T47D (cell line): ENCODE data around the gene FAM32A.

Source experiments
- DNase-seq, 2 experiments: peaks; one replicate each; pipeline versions ENCODE4 v3.0.0 to v3.0.0-alpha.2; 2011 to 2012; ENCODE audit warnings: low read depth in 1 of 2, low spot score in 1 of 2
- JUND ChIP-seq: IDR thresholded peaks from 2 replicates; pipeline ENCODE4 v1.6.1; 2012; ENCODE audit warnings: low read depth
- in situ Hi-C: cut with HindIII; loops from 2 replicates; pipeline ENCODE4 v1.10.0; 2016; ENCODE audit warnings: low sequenced_read_pairs, low pct_unique_long_range_greater_than_20kb

The FAM32A gene

GRCh38 chr19:16207490-16208025, 22.3 kb downstream of the FAM32A start:
- TF ChIP-seq JUND, result no peak
- in situ Hi-C loops, result no loop called here
- DNase-seq, result no peak

GRCh38 chr19:16208064-16208759, 23.0 kb downstream of the FAM32A start:
- no peak for DNase-seq
- in situ Hi-C loops, result no loop called here
- no peak for TF ChIP-seq JUND

- no peak for DNase-seq
- in situ Hi-C loops, result no loop called here
- TF ChIP-seq JUND, result no peak
Measured at GRCh38 chr19:16208847-16209665, 23.8 kb downstream of the FAM32A start.

DNA sequence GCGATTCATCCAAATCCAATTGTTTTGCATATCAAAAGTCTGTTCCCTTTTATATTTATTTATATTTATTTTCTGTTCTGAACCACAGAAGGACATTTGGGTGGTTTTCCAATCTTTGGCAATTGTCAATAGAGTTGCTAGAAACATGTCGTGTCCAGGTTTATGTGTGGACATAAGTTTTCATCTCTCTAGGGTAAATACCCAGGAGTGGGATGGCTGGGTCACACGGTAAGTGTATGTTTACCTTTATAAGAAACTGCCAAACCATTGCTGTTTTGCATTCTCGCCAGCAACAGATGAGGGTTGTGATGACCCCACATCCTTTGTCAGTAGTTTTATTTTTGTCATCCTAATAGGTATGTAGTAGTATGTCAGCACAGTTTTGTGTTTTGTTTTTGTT, 25.0 kb downstream of the FAM32A start:
- no peak; the same call in 1 of the 2 replicates for TF ChIP-seq JUND
- in situ Hi-C loops, result no loop called here
- peak in 1 of 2 experiments; percentile 74 for DNase-seq

DNA sequence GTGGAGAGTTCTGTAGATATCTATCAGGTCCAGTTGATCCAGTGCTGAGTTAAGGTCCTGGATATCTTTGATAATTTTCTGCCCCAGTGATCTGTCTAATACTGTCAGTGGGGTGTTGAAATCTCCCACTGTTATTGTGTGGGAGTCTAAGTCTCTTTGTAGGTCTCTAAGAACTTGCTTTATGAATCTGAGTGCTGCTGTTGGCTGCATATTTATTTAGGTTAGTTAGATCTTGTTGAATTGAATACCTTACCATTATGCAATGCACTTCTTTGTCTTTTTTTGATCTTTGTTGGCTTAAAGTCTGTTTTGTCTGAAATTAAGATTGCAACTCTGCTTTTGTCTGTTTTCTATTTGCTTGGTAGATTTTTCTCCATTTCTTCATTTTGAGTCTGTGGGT, 27.9 kb downstream of the FAM32A start:
- in situ Hi-C loops, result no loop called here
- TF ChIP-seq JUND, result no peak

GRCh38 chr19:16216744-16217670, 31.8 kb downstream of the FAM32A start:
- no peak for DNase-seq
- in situ Hi-C loops, result no loop called here
- no peak for TF ChIP-seq JUND

More for the DNA sequence above, 27.9 kb downstream of the FAM32A start:
- DNase-seq, result no peak

- no peak for TF ChIP-seq JUND
- in situ Hi-C loops, result no loop called here
- no peak for DNase-seq
Measured at GRCh38 chr19:16217716-16218451, 32.7 kb downstream of the FAM32A start.

GRCh38 chr19:16218851-16219250, 33.6 kb downstream of the FAM32A start:
- TF ChIP-seq JUND, result no peak
- DNase-seq, result no peak
- in situ Hi-C loops, result no loop called here

DNA sequence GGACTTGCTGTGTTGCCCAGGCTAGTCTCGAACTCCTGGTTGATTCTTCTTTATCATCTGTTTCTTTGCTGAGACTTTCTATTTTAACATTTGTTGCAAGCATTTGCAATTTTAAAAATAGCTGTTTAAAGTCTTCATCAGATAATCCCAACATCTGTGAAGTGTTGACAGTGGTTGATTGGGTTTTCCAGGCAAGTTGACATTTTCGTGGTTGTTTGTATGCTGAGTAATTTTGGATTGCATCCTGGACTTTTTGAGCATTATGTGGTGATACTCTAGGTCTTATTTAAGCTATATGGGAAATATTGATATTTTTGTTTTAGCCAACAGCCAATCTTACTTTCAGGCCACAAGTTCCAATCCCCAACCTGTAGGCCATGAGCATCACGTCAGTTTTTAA, 37.6 kb downstream of the FAM32A start:
- no peak for DNase-seq
- TF ChIP-seq JUND, result no peak
- in situ Hi-C loops, result no loop called here

DNA sequence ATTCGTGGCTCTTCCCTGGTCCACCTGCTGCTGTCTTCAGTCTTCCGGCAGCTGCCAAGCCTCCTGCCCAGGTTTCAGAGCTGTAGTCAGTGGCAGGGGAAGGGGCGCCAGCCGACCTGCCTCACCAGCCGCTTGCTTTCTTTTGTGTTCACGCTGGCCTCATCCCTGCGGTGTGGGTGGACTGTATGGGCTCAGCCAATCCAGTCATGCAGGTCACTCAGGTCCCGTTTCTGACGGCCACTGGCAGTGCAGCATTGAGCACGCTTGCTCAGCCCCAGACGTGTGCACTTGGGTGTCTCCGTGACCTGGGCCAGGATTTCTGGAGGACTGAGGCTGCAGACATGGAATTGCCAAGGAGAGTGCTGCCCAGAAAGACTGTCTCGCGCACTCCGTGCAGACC, 38.5 kb downstream of the FAM32A start:
- in situ Hi-C loops, result no loop called here
- no peak for TF ChIP-seq JUND
- peak in 1 of 2 experiments; percentile 68 for DNase-seq

GRCh38 chr19:16224293-16225045, 39.3 kb downstream of the FAM32A start:
- peak; percentile 49 to 84 for DNase-seq
- TF ChIP-seq JUND, result no peak
- in situ Hi-C loops, result no loop called here
